ENCODE results near the gene MYO18A.
A peak's percentile ranks its signal among the peaks of the same experiment; 100 is the strongest.

Gene MYO18A

DNA sequence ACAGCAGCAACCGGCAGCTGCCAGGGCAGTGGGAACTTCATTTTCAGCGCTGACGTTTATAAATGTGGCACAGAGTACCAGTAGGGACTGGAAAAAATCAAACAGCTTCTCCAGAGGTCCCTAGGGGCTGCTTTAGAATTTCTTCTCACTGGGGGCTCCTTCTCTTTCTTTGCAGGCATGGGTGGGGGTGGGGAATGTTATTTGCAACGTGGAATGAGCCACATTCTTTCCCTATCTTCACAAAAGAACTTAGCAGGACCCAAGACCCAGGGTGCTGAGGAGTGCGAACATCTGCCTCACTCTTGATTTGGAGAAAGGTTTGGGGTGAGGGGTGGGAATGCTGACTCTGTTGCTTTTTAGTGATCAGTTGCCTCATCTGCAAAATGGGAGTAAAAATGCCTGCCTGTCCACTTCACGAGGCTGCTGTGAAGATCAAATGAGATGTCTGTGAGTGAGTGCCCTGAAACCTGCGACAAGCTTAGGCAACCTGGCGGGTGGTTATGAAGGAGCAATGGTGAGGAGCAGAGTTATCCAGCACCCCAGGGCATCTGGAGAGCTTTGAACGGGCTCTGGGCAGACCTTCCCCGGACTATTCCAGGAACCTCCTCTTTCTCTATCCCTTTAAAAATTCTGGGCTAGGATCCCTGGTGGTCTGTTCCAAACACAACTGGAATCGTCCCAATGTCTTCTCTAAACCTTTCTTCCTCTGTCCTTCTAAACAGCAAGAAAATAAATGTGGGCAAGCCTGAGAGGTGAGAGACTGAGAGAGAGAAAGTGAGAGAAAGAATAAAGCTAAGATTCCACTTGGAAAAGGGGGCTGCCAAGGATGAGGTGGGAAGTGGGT is 148.0 kb downstream of the MYO18A start:
- no peak for DNase-seq

DNA sequence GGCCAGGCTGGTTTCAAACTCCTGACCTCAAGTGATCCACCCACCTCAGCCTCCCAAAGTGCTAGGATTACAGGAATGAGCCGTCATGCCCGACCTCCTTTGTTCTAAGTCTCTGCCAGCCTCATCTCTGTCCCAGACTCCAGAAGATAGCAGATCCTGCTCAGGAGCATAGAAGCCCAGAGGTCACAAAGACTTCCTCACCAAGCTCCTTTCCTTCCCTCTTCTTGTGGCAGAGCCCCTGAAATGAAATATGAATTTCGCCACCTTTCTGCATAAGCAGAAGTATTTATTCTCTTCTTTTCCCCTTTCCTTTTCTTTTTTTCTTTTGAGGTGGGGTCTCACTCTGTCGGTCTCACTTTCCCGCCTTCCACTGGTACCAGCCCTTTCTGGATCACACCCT is 148.7 kb downstream of the MYO18A start:
- DNase-seq = no peak

DNA sequence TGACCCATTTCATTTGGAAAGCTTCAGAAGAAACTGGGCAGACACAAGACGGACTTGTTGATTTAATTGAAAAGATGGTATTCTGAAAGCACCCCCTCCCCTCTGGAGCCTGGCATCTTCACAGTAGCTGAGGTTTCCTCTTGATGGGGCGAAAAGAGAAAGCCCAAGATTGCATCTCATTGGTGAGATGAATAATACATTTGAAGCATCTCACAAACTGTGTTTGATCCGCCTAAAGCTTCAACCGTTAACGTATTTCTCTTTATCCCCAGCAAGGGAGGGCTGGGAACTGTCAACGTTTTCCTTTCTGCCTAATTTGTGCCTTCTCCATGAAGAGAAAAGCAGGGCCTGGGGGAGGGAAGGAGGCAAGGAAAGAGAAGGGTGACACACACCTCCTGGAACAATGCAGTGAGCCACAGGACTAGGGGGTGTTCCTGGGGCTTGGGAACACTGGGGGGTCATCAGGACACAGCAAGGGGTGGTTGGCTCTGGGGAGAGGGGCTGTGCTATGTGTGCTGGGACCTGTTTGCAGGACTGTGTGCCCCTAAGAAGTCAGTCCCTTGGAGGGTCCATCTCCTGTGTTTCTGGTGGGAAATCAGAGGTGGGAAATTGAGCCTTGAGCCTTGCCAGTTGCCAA is 155.8 kb downstream of the MYO18A start:
- DNase-seq = peak in 1 of 51 donors; percentile 16

DNA sequence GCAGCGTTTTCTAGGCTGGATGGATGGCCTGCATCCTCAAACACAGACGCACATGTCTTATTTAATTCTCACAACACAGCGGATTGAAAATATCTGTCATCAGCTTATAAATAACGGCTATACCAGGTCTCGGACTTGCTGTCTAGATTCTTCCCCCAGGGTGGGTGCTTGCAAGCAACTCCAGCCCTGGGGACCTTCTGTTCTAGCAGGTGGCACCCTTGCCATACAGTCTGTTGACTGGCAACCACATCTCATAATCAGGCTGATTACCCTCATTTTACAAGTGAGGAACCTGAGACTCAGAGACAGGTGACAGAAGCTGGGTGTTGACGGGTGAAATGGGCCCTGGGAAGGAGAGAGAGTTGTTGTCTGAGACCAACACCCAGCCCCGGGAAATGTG is 158.1 kb downstream of the MYO18A start:
- no peak for DNase-seq

DNA sequence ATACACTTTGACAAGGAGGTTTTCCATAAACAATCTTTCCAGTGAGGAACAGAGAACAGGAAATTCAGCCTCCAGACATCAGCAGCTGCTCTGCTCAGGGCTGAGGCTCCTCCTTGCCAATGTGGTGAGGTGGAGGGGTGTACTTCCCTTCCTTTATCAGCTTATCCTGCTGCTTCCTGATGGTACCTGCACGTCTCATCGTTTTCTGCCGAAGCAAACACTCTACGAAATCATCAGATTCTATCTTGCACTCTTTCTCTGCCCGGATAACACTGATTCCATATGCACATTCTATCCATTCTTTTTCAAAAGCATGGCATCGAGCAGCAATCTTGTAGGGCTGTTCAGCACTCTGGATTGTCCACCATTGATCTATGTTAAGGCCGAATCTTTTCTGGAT is 159.0 kb downstream of the MYO18A start:
- DNase-seq = no peak
